Activated CD4-positive, CD25-positive, alpha-beta regulatory T cell treated with anti-CD3 and anti-CD28 coated beads, Interleukin-2, amount 50 U/mL, for 72 hours (primary cell): Measurements from ENCODE around the gene GPR39.

Source experiments
- DNase-seq: peaks from one replicate; pipeline ENCODE4 v3.0.0; 2021

Gene GPR39

GRCh38 chr2:132415256-132415914 is 1.2 kb upstream of the GPR39 start:
- no peak for DNase-seq

DNA sequence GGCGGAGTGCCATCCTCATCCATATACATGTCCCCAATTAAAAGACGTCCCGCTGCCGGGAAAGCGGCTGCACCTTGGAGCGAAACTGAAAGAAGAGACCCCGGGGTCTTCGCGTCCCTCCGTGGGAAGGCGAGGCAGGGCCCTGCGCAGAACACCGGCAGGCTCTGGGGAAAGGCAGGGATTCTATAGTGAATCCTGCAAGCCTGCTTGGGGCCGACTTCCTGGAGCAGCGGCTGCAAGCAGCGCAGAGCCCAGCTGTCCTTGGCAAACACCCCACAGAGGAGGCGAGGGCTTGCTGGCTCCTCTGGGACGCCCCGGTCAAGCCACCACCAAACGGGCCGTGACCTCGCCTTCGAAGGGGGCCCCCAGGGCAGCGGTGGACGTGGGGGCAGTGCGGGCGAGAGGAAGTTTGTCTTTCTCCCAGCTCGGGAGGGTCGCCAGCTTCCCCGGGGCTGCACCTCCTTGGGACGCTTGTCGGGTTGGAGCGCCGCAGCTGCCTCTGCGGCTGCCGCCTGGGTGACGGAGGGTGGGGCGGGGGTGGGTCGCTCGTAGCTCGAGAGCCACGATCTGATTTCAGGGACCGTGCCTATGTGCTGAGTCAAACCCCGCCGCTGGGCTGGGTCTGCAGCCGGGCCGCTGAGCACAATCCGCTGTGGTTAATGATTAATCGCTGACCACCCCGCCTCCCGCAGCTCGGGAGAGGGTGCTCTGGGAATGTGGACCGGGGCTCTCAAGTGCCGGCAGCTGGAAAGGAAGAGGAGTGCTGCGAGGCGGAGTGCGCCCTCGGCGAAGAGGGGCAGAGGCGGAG is 486 bp upstream of the GPR39 start:
- DNase-seq: no peak

GRCh38 chr2:132417430-132418035 is 928 bp downstream of the GPR39 start:
- DNase-seq: no peak

DNA sequence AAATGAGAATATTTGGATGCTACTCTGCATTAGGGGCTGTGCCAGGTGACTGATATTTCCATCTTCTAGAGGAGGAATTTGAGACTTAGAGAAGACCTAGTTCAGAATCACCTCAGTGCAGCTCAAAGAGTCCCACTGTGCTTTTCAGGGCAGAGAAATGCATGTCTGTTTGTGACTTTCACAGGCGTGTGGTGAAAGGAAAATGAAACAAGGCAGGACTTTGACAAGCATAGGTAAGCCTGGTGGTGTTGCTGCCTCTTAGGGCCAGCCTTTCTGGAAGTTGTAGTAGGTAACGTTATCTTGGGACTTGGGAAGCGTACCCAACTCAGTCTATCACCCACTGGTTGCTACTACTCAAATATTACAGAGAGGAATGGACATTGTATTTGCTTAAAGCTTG is 2.6 kb downstream of the GPR39 start:
- no peak for DNase-seq

GRCh38 chr2:132419941-132420340 is 3.3 kb downstream of the GPR39 start:
- DNase-seq: no peak

GRCh38 chr2:132420816-132421805 is 4.5 kb downstream of the GPR39 start:
- DNase-seq: no peak

GRCh38 chr2:132422736-132423135 is 6.1 kb downstream of the GPR39 start:
- no peak for DNase-seq

DNA sequence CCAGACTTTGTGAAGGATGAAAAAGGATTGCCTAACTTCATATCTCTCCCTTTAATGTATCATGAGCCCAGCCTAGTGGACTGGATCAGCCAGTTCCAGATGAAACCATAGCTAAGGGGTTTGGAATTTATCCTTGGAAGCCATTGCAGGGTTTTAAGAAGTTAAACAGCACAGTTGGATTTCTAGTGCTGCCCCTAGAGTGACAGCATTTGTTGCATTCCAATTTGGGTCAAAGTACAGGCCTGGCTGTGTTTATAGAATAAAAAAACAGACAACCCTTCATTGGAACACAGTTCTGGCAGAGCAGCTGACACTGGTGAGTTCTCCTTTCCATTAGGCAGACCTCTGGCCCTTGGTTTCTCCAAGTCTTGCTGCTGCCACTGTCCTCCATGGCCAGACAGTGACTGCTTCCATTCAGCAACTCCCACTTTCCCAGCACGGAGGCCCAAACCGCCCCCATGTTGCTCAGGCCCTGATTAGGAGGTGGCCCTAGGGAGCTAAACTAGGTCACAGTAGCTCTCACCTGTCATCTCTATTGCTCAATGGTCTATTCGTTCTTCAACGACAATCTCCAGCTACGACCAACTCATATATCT is 8.0 kb downstream of the GPR39 start:
- DNase-seq: no peak

GRCh38 chr2:132426033-132426432 is 9.4 kb downstream of the GPR39 start:
- DNase-seq: no peak

DNA sequence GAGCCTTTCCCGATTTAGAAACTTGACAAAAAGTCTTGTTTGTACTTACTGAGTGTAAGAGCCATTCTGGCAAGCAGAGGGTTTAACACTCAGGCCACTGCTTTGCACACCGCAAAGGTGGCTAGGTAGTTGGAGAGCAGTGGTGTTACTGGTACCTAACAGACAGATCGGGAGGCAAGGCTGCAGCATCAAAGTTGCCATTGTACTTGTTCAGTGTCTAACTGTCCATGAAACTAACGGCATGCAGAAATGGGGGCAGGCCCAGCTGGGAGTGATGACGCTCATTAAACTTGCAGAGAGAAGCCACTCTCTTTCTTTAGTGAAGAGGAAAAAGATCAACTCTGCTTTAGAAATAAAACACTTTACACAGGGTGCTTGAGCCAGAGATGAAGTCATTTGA is 10.1 kb downstream of the GPR39 start:
- DNase-seq: no peak

GRCh38 chr2:132429351-132429750 is 12.7 kb downstream of the GPR39 start:
- no peak for DNase-seq

- no peak for DNase-seq
Measured at GRCh38 chr2:132429941-132430573, 13.5 kb downstream of the GPR39 start.

- DNase-seq: no peak
Measured at GRCh38 chr2:132430895-132431294, 14.3 kb downstream of the GPR39 start.

- DNase-seq: no peak
Measured at GRCh38 chr2:132437852-132438669, 21.5 kb downstream of the GPR39 start.

DNA sequence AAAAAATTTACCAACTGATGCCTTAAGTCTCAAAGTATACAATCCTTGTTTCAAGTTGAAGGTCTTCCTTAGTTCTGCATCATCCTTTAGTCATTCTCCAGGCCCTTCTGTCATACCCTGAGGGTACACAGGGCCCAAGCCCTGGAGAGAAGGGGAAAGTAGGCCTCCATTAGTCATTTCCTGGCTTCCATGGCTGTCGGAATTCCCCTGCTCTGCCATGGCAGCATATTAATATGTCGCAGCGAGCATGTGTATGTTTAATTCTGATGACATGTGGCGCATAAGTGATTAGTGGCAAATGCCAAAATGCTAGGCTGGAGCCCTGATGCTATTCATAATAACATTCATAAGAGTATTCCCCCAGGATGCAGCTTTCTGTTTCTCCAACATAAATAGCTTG is 22.1 kb downstream of the GPR39 start:
- DNase-seq: no peak

DNA sequence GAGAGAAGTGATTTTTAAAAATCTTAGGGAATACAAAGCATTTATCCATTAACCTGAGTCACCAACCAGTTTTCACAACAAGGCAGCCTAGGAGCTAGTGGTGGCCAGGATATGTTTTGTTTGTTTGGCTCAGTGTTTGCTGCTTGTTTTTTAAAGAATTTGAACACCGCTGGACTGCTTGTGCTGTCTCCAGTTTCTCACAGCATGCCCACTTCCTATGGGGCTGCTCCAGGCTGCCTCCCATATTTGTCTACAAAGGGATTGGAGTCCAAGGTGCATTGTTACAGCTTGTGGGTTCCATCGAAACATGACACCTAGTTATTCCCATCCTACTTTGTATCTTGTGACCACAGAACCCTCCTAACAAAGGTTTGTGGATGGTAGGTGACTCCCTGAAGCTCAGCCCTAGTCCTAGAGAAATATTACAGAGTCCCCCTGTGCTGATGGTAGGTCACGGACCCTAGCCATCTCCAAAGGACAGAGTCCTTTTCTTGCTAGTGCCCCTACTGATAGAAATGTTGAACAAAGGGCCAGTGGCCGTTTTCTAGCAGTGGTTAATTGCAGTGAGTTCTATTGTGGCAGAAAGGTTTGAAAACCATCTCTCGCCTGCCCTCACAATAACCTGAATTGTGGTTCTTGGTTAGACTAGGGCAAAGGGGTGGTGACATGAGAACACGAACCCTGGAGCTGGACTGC is 23.2 kb downstream of the GPR39 start:
- no peak for DNase-seq

DNA sequence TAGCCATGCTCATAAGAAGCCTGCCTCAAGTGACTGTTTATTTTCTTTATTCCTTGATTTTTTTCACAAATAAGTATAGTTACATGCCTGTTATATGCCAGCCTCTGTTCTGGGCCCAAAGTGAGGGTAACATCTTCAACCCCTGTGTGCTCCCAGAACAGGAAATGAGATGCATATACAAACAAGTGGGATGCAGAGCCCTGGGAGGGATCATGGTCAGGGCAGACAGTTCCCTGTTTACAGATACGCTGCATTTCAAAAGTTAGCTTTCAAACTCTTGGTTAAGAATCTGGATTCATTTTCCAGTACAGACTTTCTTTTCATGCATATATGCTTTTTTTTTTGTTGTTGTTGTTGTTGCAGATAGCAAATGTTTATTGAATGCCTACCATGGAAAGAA is 24.4 kb downstream of the GPR39 start:
- no peak for DNase-seq

GRCh38 chr2:132442278-132442677 is 25.7 kb downstream of the GPR39 start:
- DNase-seq: no peak

- DNase-seq: no peak
Measured at GRCh38 chr2:132443106-132443505, 26.5 kb downstream of the GPR39 start.

DNA sequence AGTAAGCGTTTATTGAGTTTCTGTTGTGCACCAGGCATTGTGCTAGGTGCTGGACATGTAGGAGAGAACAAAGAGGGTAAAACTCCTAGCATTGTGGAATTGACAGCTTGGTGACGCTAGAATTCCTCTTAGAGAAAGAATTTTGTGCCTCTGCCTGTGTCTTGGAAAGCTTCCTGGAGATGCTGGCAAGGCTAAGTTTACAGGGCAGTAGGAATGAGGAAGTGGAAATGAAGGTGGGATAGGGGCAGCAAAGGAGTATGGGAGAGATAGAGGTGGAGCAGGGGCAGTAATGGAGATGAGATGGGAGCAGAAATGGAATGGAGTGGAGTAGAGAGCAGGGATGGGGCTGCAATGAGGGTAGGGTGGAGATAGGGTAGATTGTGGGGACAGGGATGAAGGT is 29.8 kb downstream of the GPR39 start:
- DNase-seq: no peak
